MCF 10A (cell line): Measurements from ENCODE around the gene QARS1. TPM values are rescaled to one million over a fixed set of nuclear protein-coding genes. Genes with fewer than 3 reads are reported as not detected.

Experiments
- BruUV-seq: library from RNA; stranded (reverse); fragments of 400-500 nt; replicated peaks from 2 replicates; lab custom pipeline; 2021; lab: Mats Ljungman, UMichigan
- CTCF ChIA-PET: fragments of 300-600 bp; sonication (Branson Sonifier 250); formaldehyde crosslinking; extraction: SDS; loops from one replicate; lab custom pipeline; 2021; ENCODE audit warnings: antibody characterized with exemption, inconsistent platforms; lab: Yijun Ruan, JAX
- POLR2A ChIA-PET: fragments of 300-600, 350-650 bp; sonication (Branson Sonifier 250); formaldehyde crosslinking; extraction: SDS; loops from one replicate; lab custom pipeline; 2020; ENCODE audit warnings: antibody characterized with exemption, inconsistent platforms; lab: Yijun Ruan, JAX
- DNase-seq: peaks from one replicate; pipeline ENCODE4 v3.0.0-alpha.2; 2018; ENCODE audit not compliant: unreplicated experiment
- H3K27ac Mint-ChIP-seq: one replicate; pipeline ENCODE4 v1.8.0; 2022; ENCODE audit warnings: mild to moderate bottlenecking, low read depth, mixed read lengths; ENCODE audit not compliant: unreplicated experiment
- H3K27me3 Mint-ChIP-seq: one replicate; pipeline ENCODE4 v1.8.0; 2022; ENCODE audit warnings: mixed read lengths; ENCODE audit not compliant: insufficient read depth, unreplicated experiment
- H3K36me3 Mint-ChIP-seq: one replicate; pipeline ENCODE4 v1.8.0; 2022; ENCODE audit warnings: mild to moderate bottlenecking, moderate library complexity, mixed read lengths; ENCODE audit not compliant: insufficient read depth, unreplicated experiment
- H3K4me1 Mint-ChIP-seq: one replicate; pipeline ENCODE4 v1.8.0; 2022; ENCODE audit warnings: mixed read lengths; ENCODE audit not compliant: insufficient read depth, unreplicated experiment
- H3K4me3 Mint-ChIP-seq: one replicate; pipeline ENCODE4 v1.8.0; 2022; ENCODE audit warnings: mild to moderate bottlenecking, moderate library complexity, mixed read lengths; ENCODE audit not compliant: unreplicated experiment
- H3K9me3 Mint-ChIP-seq: one replicate; pipeline ENCODE4 v1.8.0; 2022; ENCODE audit warnings: mixed read lengths; ENCODE audit not compliant: unreplicated experiment
- intact Hi-C: fragments of 100-400 bp; cut with micrococcal nuclease; formaldehyde crosslinking; loops from 2 replicates; pipeline ENCODE4 v1.14.1; 2022
- microRNA-seq: library from miRNA; unstranded; fragments of <30 nt; microRNA quantifications from one replicate; pipeline ENCODE4 v1.2.0, GENCODE V29; 2022
- total RNA-seq: library from RNA; stranded (reverse); gene quantifications from 2 replicates; pipeline ENCODE4 v1.2.3, GENCODE V29; 2022
- TF ChIP-seq, protein P1 (sequence below): fragments of 200-600 bp; IDR thresholded peaks from one replicate; pipeline ENCODE4 v1.8.0; 2022; ENCODE audit warnings: antibody characterized with exemption, mild to moderate bottlenecking; ENCODE audit not compliant: unreplicated experiment

The QARS1 gene
- total RNA-seq, 1 experiment from 2014 or later, result 149 TPM

DNA sequence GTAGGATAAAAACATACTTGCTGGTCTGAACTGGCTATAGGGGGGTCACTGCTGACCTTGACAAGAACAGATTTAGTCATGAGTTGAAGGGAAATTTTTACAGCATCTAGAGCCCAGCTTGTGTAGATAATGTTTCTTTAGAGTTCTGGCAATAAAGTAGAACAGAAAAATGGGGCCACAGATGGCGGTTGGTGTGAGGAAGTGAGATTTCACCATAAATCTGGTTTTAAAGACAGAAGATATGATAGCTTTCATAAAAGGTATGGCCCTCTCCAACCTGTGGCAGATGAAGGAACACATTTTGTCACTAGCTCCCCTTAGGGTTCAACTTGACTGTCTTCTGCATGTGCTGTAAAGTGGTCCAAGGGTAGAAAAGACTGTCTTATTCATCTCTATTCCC, 51.0 kb downstream of the QARS1 start:
- no peak overlapping the region for H3K4me3 Mint-ChIP-seq
- no peak for DNase-seq
- peaks cover 75% of the 10 kb centered on the region for H3K36me3 Mint-ChIP-seq
- BruUV-seq, result no TSS peak
- H3K4me1 Mint-ChIP-seq, result peaks cover 14% of the 10 kb centered on the region
- TF ChIP-seq, protein P1, sequence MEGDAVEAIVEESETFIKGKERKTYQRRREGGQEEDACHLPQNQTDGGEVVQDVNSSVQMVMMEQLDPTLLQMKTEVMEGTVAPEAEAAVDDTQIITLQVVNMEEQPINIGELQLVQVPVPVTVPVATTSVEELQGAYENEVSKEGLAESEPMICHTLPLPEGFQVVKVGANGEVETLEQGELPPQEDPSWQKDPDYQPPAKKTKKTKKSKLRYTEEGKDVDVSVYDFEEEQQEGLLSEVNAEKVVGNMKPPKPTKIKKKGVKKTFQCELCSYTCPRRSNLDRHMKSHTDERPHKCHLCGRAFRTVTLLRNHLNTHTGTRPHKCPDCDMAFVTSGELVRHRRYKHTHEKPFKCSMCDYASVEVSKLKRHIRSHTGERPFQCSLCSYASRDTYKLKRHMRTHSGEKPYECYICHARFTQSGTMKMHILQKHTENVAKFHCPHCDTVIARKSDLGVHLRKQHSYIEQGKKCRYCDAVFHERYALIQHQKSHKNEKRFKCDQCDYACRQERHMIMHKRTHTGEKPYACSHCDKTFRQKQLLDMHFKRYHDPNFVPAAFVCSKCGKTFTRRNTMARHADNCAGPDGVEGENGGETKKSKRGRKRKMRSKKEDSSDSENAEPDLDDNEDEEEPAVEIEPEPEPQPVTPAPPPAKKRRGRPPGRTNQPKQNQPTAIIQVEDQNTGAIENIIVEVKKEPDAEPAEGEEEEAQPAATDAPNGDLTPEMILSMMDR, result no peak
- ChIA-PET CTCF (no interaction called here), POLR2A (no interaction called here)
- H3K27ac Mint-ChIP-seq, result no peak overlapping the region
- no peaks in the 10 kb centered on the region for H3K9me3 Mint-ChIP-seq
- no peaks in the 10 kb centered on the region for H3K27me3 Mint-ChIP-seq
- intact Hi-C loops, result no loop called here

Small RNA genes within 50 kb of the gene (microRNA-seq; reads per million reads assigned to microRNA genes)
- gene MIR6890, result 0.40 reads per million

Other genes starting within 250 kb of the QARS1 start
- gene SLC25A20, start 205.9 kb downstream of the QARS1 start, total RNA-seq, result 9.2 and 11.5 TPM in 2 replicates
- gene ARIH2, start 185.9 kb downstream of the QARS1 start, total RNA-seq, result 152 and 167 TPM in 2 replicates
- gene P4HTM, start 114.5 kb downstream of the QARS1 start, total RNA-seq, result 18.8 and 26.1 TPM in 2 replicates
- gene WDR6, start 97.4 kb downstream of the QARS1 start, total RNA-seq, result 112 and 116 TPM in 2 replicates
- gene DALRD3, start 86.2 kb downstream of the QARS1 start, total RNA-seq, result 41.8 and 42.7 TPM in 2 replicates
- 77.8 and 86.5 TPM in 2 replicates for gene NDUFAF3, start 82.6 kb downstream of the QARS1 start, total RNA-seq
- 317 and 476 TPM in 2 replicates for gene IMPDH2, start 75.4 kb downstream of the QARS1 start, total RNA-seq
- 96.1 and 97.2 TPM in 2 replicates for gene QRICH1, start 10.7 kb downstream of the QARS1 start, total RNA-seq
- 39.3 and 51.4 TPM in 2 replicates for gene USP19, start 16.1 kb upstream of the QARS1 start, total RNA-seq
- 224 and 264 TPM in 2 replicates for gene LAMB2, start 28.3 kb upstream of the QARS1 start, total RNA-seq
- gene CCDC71, start 61.6 kb upstream of the QARS1 start, total RNA-seq, result 25.7 and 26.0 TPM in 2 replicates
- 1.7 and 2.4 TPM in 2 replicates for gene KLHDC8B, start 66.8 kb upstream of the QARS1 start, total RNA-seq
- gene C3orf62, start 172.5 kb upstream of the QARS1 start, total RNA-seq, result 8.1 and 9.4 TPM in 2 replicates
- gene USP4, start 235.3 kb upstream of the QARS1 start, total RNA-seq, result 52.6 and 54.1 TPM in 2 replicates